GM12878 (cell line): ENCODE data around the gene RGS12. TPM values are rescaled to one million over a fixed set of nuclear protein-coding genes. Genes with fewer than 3 reads are reported as not detected.

ENCODE experiments used
- ATAC-seq: fragments of 200-7000 bp; cut with Tn5 transposase; 3 replicates; pipeline ENCODE4 v1.9.1; 2020; ENCODE audit warnings: mild to moderate bottlenecking, moderate library complexity
- BruUV-seq: library from RNA; stranded (reverse); fragments of 400-500 nt; replicated peaks from 2 replicates; lab custom pipeline; 2021; lab: Mats Ljungman, UMichigan
- CTCF ChIA-PET: fragments of 300-600 bp; sonication (Branson Sonifier 250); formaldehyde crosslinking; extraction: SDS; loops from one replicate; lab custom pipeline; 2021; ENCODE audit warnings: inconsistent platforms; lab: Yijun Ruan, JAX
- POLR2A ChIA-PET: fragments of 350-600 bp; formaldehyde crosslinking; extraction: SDS; loops from one replicate; lab custom pipeline; 2021; ENCODE audit warnings: inconsistent platforms; lab: Charles Lee
- RAD21 ChIA-PET: fragments of 300-600 bp; sonication (Branson Sonifier 250); formaldehyde crosslinking; loops from one replicate; lab custom pipeline; 2023; ENCODE audit warnings: antibody characterized with exemption; ENCODE audit not compliant: unreplicated experiment; lab: Charles Lee
- SMC1A ChIA-PET: fragments of 300-600 bp; sonication (Branson Sonifier 250); formaldehyde crosslinking; loops from one replicate; lab custom pipeline; 2023; ENCODE audit not compliant: unreplicated experiment, uncharacterized antibody; lab: Charles Lee
- DNase-seq: peaks from one replicate; pipeline ENCODE4 v3.0.0-alpha.2; 2011; ENCODE audit warnings: low read depth, low spot score
- FAIRE-seq: peaks from 3 replicates; lab custom pipeline; 2011; peaks lifted over from hg19 to GRCh38; lab: Jason Lieb, UNC
- H2AFZ ChIP-seq: 2 replicates; pipeline ENCODE4 v1.6.0; 2011; ENCODE audit warnings: low read depth, low read length, control low read depth; ENCODE audit not compliant: control insufficient read depth
- H3K27ac ChIP-seq: 2 replicates; pipeline ENCODE4 v1.5.1; 2011; ENCODE audit warnings: control low read depth; ENCODE audit not compliant: control insufficient read depth, insufficient read depth
- H3K27me3 ChIP-seq, 2 experiments: replicated peaks in 1 of 2; 2 replicates each; pipeline versions ENCODE4 v1.6.0 to v1.6.1; 2011; ENCODE audit warnings: low read length in 1 of 2; ENCODE audit not compliant: control insufficient read depth in 2 of 2, insufficient read depth in 2 of 2
- H3K36me3 ChIP-seq, 2 experiments: 2 replicates each; pipeline ENCODE4 v1.5.1; 2011; ENCODE audit warnings: low read length in 1 of 2; ENCODE audit not compliant: control insufficient read depth in 2 of 2, insufficient read depth in 2 of 2
- H3K4me1 ChIP-seq: 2 replicates; pipeline ENCODE4 v1.6.1; 2011; ENCODE audit warnings: mild to moderate bottlenecking, low read length, moderate library complexity, mixed read lengths; ENCODE audit not compliant: control insufficient read depth, insufficient read depth
- H3K4me2 ChIP-seq: 2 replicates; pipeline ENCODE4 v1.6.0; 2011; ENCODE audit warnings: control low read depth; ENCODE audit not compliant: control insufficient read depth, insufficient read depth
- H3K4me3 ChIP-seq: fragments of 200-600 bp; sonication (generic); 2 replicates; pipeline ENCODE4 v1.5.1; 2016
- H3K79me2 ChIP-seq: 2 replicates; pipeline ENCODE4 v1.6.0; 2011; ENCODE audit warnings: low read length; ENCODE audit not compliant: control insufficient read depth, insufficient read depth
- H3K9ac ChIP-seq: 2 replicates; pipeline ENCODE4 v1.8.0; 2011; ENCODE audit warnings: low read length, control low read depth, mixed read lengths; ENCODE audit not compliant: control insufficient read depth, insufficient read depth
- H3K9me3 ChIP-seq: replicated peaks from 3 replicates; pipeline ENCODE4 v1.5.1; 2011; ENCODE audit warnings: mild to moderate bottlenecking, low read length; ENCODE audit not compliant: control insufficient read depth, insufficient read depth
- H4K20me1 ChIP-seq: 2 replicates; pipeline ENCODE4 v1.6.0; 2011; ENCODE audit not compliant: control insufficient read depth, insufficient read depth
- BCL11A ChIP-seq: IDR thresholded peaks from 2 replicates; pipeline ENCODE4 v1.6.1; 2011; ENCODE audit warnings: low read depth, low read length
- CBX5 ChIP-seq: sonication (generic); IDR thresholded peaks from 2 replicates; pipeline ENCODE4 v1.6.1; 2016; ENCODE audit warnings: low read depth, moderate library complexity, mild to moderate bottlenecking, inconsistent platforms
- EGR1 ChIP-seq, 2 experiments: IDR thresholded peaks; 1 replicate in 1 of 2; 2 replicates in 1 of 2; pipeline ENCODE4 v1.6.1; 2011 to 2012; ENCODE audit warnings: low read depth in 2 of 2, low read length in 2 of 2, borderline replicate concordance in 1 of 2, mild to moderate bottlenecking in 1 of 2, moderate library complexity in 1 of 2
- EP300 ChIP-seq, 2 experiments: fragments of 150-350 bp in 1 of 2; IDR thresholded peaks; 2 replicates each; pipeline ENCODE4 v1.6.1; 2011 to 2012; ENCODE audit warnings: low read depth in 2 of 2, low read length in 2 of 2, borderline replicate concordance in 1 of 2, improper control_type of control experiment in 1 of 2, inconsistent platforms in 1 of 2; ENCODE audit not compliant: control insufficient read depth in 1 of 2
- NFXL1 ChIP-seq: fragments of 450-650 bp; IDR thresholded peaks from 2 replicates; pipeline ENCODE4 v1.6.1; 2017; ENCODE audit warnings: antibody characterized with exemption, mild to moderate bottlenecking, borderline replicate concordance
- SIX5 ChIP-seq: IDR thresholded peaks from 2 replicates; pipeline ENCODE4 v1.6.1; 2011; ENCODE audit warnings: mild to moderate bottlenecking, low read depth, low read length, moderate library complexity; ENCODE audit not compliant: severe bottlenecking
- SMARCA5 ChIP-seq: fragments of 450-650 bp; IDR thresholded peaks from 2 replicates; pipeline ENCODE4 v1.6.1; 2017; ENCODE audit warnings: mild to moderate bottlenecking
- TCF3 ChIP-seq: IDR thresholded peaks from 2 replicates; pipeline ENCODE4 v1.6.1; 2012; ENCODE audit warnings: low read depth, mild to moderate bottlenecking, low read length, borderline replicate concordance; ENCODE audit not compliant: insufficient read depth
- WRNIP1 ChIP-seq: IDR thresholded peaks from 2 replicates; pipeline ENCODE4 v1.6.1; 2011; ENCODE audit warnings: low read depth, low read length, improper control_type of control experiment, borderline replicate concordance
- ZNF217 ChIP-seq: fragments of 450-650 bp; IDR thresholded peaks from 2 replicates; pipeline ENCODE4 v1.6.1; 2017; ENCODE audit warnings: antibody characterized with exemption, mild to moderate bottlenecking
- ZSCAN29 ChIP-seq: fragments of 450-650 bp; IDR thresholded peaks from 2 replicates; pipeline ENCODE4 v1.6.1; 2017; ENCODE audit warnings: mild to moderate bottlenecking, moderate library complexity
- WGBS: methylation state at CpG from one replicate; pipeline ENCODE4 v1.1.6; 2016; ENCODE audit warnings: low lambda C conversion rate; ENCODE audit not compliant: insufficient replicate concordance, insufficient coverage; ENCODE audit errors: missing lambda C conversion rate; 5-methylcytosine and 5-hydroxymethylcytosine counted together
- in situ Hi-C: fragments of 300-500 bp; cut with MboI; formaldehyde crosslinking; loops from 9 replicates; pipeline ENCODE4 v1.14.3; 2018; ENCODE audit warnings: mixed read lengths
- intact Hi-C: fragments of 100-400 bp; cut with micrococcal nuclease; formaldehyde crosslinking; loops from one replicate; pipeline ENCODE4 v1.14.2; 2022; ENCODE audit not compliant: unreplicated experiment
- polyA plus RNA-seq, 11 experiments: library from polyadenylated mRNA; depleted of rRNA in 4 of 11; unstranded in 6 of 11; stranded (reverse) in 5 of 11; fragments of >200 nt; fragmentation: Nextera tagmentation in 4 of 11; fragmentation: Illumina TruSeq in 1 of 11; extraction: Ambion mirVana in 4 of 11; extraction: Trizol in 1 of 11; gene quantifications; 1 replicate in 1 of 11; 2 replicates in 10 of 11; pipeline versions ENCODE4 v1.2.1 to v1.2.3, GENCODE V29; 2011 to 2016; ENCODE audit warnings: inconsistent platforms in 2 of 11, missing spikeins in 2 of 11, low read depth in 1 of 11
- total RNA-seq, 4 experiments: library from RNA; depleted of rRNA in 3 of 4; stranded (reverse); fragments of >200 nt in 3 of 4; fragmentation: Illumina TruSeq in 1 of 4; extraction: Trizol in 1 of 4; gene quantifications; 2 replicates each; pipeline versions ENCODE4 v1.2.1 to v1.2.3, GENCODE V29; 2013 to 2021
- TF ChIP-seq, protein P1 (sequence below): fragments of 450-650 bp; conservative IDR thresholded peaks from 2 replicates; pipeline ENCODE4 v1.6.1; 2017; ENCODE audit warnings: mild to moderate bottlenecking, moderate library complexity
- TF ChIP-seq, protein P2 (sequence below): IDR thresholded peaks from 2 replicates; pipeline ENCODE4 v1.6.1; 2012; ENCODE audit warnings: mild to moderate bottlenecking, low read depth, low read length
- TF ChIP-seq, protein P3 (sequence below): IDR thresholded peaks from 2 replicates; pipeline ENCODE4 v1.6.1; 2011; ENCODE audit warnings: borderline replicate concordance, low read depth, mild to moderate bottlenecking, moderate library complexity, mixed read lengths, low read length; ENCODE audit not compliant: insufficient read depth; ENCODE audit errors: extremely low read length

RGS12 gene
- total and polyA plus RNA-seq, 10 of the 15 experiments (the other 5 are each of a cell fraction or from before 2014, with no cell fraction given), result 0.02 to 2.2 (median 0.73) TPM

DNA sequence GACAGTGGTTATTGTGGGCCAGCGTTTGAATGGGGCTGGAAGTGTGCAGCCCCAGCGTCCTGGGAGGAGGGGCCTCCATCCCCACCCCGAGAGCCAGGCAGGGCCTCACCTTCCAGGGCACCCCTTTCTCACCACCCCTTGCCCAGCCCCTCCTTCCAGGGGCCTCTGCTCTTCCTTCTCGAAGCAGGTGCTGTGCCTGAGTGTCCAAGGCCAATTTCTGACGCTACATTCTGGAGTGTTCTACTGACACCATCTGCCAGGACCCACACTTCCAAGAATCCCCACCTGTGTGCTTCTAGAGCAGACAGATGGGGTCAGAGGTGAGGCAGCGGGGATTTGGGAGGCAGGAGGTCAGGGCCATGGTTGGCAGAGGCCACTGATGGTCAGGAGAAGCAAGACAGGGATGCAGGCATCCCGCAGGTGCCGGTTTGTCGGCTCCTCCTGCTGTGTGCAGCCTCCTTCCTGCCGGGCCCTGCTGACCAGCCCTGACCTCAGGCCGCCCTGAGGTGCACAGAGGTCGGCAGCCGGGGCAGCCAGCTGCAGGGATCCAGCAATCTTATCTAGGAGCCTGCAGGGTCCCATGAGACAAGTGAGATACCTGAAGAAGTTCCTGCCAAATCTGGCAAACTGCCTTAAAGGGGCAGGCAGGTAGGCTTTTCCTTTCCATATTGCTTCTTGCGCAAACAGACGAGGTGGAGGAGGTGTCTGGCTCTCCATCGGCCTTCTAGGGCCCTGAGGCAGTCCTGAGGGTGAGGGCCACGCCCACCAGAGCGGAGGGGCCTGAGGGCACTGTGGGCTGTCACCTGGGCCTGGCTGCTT, 25.0 kb upstream of the RGS12 start:
- Histone ChIP-seq H3K4me2 (no peak overlapping the region), H3K27me3 (no peaks in the 10 kb centered on the region; a peak in 1 of 4 replicates)
- DNase-seq, result no peak
- TF ChIP-seq SMARCA5 (no peak), ZNF217 (no peak), ZSCAN29 (no peak), EGR1 (IDR thresholded peaks at IDR 0.05; ENCODE audit: borderline replicate concordance in 1 of 2, low read depth in 2 of 2, low read length in 2 of 2) (no peak), CBX5 (no peak), EP300 (IDR thresholded peaks at IDR 0.05; ENCODE audit: borderline replicate concordance in 1 of 2, control insufficient read depth in 1 of 2, low read depth in 2 of 2, low read length in 2 of 2) (no peak), SIX5 (no peak), NFXL1 (no peak), TCF3 (no peak), BCL11A (no peak), WRNIP1 (no peak)
- TF ChIP-seq, protein P1, sequence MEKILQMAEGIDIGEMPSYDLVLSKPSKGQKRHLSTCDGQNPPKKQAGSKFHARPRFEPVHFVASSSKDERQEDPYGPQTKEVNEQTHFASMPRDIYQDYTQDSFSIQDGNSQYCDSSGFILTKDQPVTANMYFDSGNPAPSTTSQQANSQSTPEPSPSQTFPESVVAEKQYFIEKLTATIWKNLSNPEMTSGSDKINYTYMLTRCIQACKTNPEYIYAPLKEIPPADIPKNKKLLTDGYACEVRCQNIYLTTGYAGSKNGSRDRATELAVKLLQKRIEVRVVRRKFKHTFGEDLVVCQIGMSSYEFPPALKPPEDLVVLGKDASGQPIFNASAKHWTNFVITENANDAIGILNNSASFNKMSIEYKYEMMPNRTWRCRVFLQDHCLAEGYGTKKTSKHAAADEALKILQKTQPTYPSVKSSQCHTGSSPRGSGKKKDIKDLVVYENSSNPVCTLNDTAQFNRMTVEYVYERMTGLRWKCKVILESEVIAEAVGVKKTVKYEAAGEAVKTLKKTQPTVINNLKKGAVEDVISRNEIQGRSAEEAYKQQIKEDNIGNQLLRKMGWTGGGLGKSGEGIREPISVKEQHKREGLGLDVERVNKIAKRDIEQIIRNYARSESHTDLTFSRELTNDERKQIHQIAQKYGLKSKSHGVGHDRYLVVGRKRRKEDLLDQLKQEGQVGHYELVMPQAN, result no peak
- TF ChIP-seq, protein P2, sequence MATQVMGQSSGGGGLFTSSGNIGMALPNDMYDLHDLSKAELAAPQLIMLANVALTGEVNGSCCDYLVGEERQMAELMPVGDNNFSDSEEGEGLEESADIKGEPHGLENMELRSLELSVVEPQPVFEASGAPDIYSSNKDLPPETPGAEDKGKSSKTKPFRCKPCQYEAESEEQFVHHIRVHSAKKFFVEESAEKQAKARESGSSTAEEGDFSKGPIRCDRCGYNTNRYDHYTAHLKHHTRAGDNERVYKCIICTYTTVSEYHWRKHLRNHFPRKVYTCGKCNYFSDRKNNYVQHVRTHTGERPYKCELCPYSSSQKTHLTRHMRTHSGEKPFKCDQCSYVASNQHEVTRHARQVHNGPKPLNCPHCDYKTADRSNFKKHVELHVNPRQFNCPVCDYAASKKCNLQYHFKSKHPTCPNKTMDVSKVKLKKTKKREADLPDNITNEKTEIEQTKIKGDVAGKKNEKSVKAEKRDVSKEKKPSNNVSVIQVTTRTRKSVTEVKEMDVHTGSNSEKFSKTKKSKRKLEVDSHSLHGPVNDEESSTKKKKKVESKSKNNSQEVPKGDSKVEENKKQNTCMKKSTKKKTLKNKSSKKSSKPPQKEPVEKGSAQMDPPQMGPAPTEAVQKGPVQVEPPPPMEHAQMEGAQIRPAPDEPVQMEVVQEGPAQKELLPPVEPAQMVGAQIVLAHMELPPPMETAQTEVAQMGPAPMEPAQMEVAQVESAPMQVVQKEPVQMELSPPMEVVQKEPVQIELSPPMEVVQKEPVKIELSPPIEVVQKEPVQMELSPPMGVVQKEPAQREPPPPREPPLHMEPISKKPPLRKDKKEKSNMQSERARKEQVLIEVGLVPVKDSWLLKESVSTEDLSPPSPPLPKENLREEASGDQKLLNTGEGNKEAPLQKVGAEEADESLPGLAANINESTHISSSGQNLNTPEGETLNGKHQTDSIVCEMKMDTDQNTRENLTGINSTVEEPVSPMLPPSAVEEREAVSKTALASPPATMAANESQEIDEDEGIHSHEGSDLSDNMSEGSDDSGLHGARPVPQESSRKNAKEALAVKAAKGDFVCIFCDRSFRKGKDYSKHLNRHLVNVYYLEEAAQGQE, result no peak
- TF ChIP-seq, protein P3, sequence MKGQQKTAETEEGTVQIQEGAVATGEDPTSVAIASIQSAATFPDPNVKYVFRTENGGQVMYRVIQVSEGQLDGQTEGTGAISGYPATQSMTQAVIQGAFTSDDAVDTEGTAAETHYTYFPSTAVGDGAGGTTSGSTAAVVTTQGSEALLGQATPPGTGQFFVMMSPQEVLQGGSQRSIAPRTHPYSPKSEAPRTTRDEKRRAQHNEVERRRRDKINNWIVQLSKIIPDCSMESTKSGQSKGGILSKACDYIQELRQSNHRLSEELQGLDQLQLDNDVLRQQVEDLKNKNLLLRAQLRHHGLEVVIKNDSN, result no peak
- TF ChIP-seq, all 136 proteins: peak for 0
- Histone ChIP-seq H3K4me1 (no peaks in the 10 kb centered on the region), H4K20me1 (no peaks in the 10 kb centered on the region), H3K9me3 (no peaks in the 10 kb centered on the region), H2AFZ (no peak overlapping the region), H3K36me3 (no peaks in the 10 kb centered on the region), H3K79me2 (no peaks in the 10 kb centered on the region), H3K27ac (no peak overlapping the region), H3K4me3 (no peak overlapping the region), H3K9ac (no peak overlapping the region)
- ChIA-PET CTCF (no interaction called here), POLR2A (no interaction called here), SMC1A (no interaction called here), RAD21 (no interaction called here)
- in situ Hi-C loops, result no loop called here
- intact Hi-C loops, result no loop called here
- FAIRE-seq, result no peak
- 52% methylated on average over 16 of the region's 18 CpGs for WGBS
- no peak for ATAC-seq
- no TSS peak for BruUV-seq
